GM23338 (cell line): ENCODE results near the gene PRSS36.

Experiments used
- EZH2 ChIP-seq: fragments of 200-600 bp; sonication (generic); IDR thresholded peaks from one replicate; pipeline ENCODE4 v1.8.0; 2017; ENCODE audit warnings: antibody characterized with exemption, mild to moderate bottlenecking, low read depth; ENCODE audit not compliant: unreplicated experiment
- EZH2phosphoT487 ChIP-seq: fragments of 200-600 bp; sonication (generic); IDR thresholded peaks from one replicate; pipeline ENCODE4 v1.8.1; 2018; ENCODE audit warnings: antibody characterized with exemption; ENCODE audit not compliant: unreplicated experiment
- JUNB ChIP-seq: IDR thresholded peaks from one replicate; pipeline ENCODE4 v1.6.1; 2016; ENCODE audit warnings: antibody characterized with exemption; ENCODE audit not compliant: unreplicated experiment
- NANOG ChIP-seq: IDR thresholded peaks from 2 replicates; pipeline ENCODE4 v1.6.1; 2016; ENCODE audit warnings: antibody characterized with exemption, borderline replicate concordance
- POLR2AphosphoS5 ChIP-seq: IDR thresholded peaks from 2 replicates; pipeline ENCODE4 v1.6.1; 2016; ENCODE audit warnings: antibody characterized with exemption, low read depth
- REST ChIP-seq: IDR thresholded peaks from one replicate; pipeline ENCODE4 v1.6.1; 2018; ENCODE audit warnings: antibody characterized with exemption; ENCODE audit not compliant: unreplicated experiment
- ZNF114 ChIP-seq: fragments of 250-450 bp; sonication (Bioruptor Pico); IDR thresholded peaks from 2 replicates; pipeline ENCODE4 v1.5.0; 2020; ENCODE audit warnings: mild to moderate bottlenecking, moderate library complexity
- TF ChIP-seq, protein P1 (sequence below), 2 experiments: fragments of 200-600 bp in 1 of 2; sonication (generic) in 1 of 2; conservative IDR thresholded peaks; 2 replicates each; pipeline versions ENCODE4 v1.5.1 to v1.6.1; 2016 to 2017; ENCODE audit warnings: antibody characterized with exemption in 2 of 2, low read depth in 2 of 2, mild to moderate bottlenecking in 2 of 2, moderate library complexity in 1 of 2

DNA sequence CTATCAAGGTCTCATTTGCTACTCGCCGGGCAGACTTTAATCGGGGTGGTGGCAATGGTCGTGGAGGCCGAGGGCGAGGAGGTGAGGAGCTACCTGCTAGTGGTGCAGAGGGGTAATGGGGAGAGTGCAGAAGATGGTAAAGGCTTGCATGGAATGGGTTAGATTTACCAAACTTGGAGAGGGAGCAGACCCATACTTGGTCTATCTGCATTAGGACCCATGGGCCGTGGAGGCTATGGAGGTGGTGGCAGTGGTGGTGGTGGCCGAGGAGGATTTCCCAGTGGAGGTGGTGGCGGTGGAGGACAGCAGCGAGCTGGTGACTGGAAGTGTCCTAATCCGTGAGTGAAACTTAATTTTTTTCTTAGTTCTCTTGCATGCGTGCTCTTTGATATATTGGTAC, 40.2 kb upstream of the PRSS36 start:
- TF ChIP-seq EZH2phosphoT487 (no peak), POLR2AphosphoS5 (no peak), REST (no peak), EZH2 (no peak), NANOG (no peak), ZNF114 (CRISPR knock-in tag) (no peak), JUNB (no peak)
- TF ChIP-seq, protein P1, sequence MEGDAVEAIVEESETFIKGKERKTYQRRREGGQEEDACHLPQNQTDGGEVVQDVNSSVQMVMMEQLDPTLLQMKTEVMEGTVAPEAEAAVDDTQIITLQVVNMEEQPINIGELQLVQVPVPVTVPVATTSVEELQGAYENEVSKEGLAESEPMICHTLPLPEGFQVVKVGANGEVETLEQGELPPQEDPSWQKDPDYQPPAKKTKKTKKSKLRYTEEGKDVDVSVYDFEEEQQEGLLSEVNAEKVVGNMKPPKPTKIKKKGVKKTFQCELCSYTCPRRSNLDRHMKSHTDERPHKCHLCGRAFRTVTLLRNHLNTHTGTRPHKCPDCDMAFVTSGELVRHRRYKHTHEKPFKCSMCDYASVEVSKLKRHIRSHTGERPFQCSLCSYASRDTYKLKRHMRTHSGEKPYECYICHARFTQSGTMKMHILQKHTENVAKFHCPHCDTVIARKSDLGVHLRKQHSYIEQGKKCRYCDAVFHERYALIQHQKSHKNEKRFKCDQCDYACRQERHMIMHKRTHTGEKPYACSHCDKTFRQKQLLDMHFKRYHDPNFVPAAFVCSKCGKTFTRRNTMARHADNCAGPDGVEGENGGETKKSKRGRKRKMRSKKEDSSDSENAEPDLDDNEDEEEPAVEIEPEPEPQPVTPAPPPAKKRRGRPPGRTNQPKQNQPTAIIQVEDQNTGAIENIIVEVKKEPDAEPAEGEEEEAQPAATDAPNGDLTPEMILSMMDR (conservative IDR thresholded peaks at IDR 0.05; ENCODE audit: low read depth in 2 of 2) = no peak
